NCI-H146 treated with DMSO at 0.1 percent for 48 hours (cell line): Measurements from ENCODE around the gene ERCC5.

Experiments
- DNase-seq: peaks from one replicate; lab custom pipeline; 2025; ENCODE audit not compliant: unreplicated experiment; lab: John Stamatoyannopoulos, UW

Gene ERCC5

GRCh38 chr13:102845630-102846260 lies at the start of gene ERCC5:
Gene ERCC5, plus strand, starts transcription at chr13:102846032. Its CDS starts 235 bp downstream, at chr13:102846267.
- DNase-seq: peak; percentile 84

GRCh38 chr13:102798581-102799425 lies 47.0 kb upstream of the ERCC5 start, which contains the start of the genes BIVM and POGLUT2:
Gene BIVM, plus strand, starts transcription at chr13:102799119. Its CDS starts 8,149 bp downstream, at chr13:102807268.
Gene POGLUT2, minus strand, starts transcription at chr13:102798976. Its CDS starts 306 bp downstream, at chr13:102798670.
- DNase-seq: peak; percentile 90

GRCh38 chr13:102799426-102800144 lies 46.2 kb upstream of the ERCC5 start:
- peak; percentile 32 for DNase-seq

GRCh38 chr13:102800145-102801041 lies 45.4 kb upstream of the ERCC5 start:
- peak; percentile 48 for DNase-seq

GRCh38 chr13:102805680-102806079 lies 40.2 kb upstream of the ERCC5 start:
- no peak for DNase-seq

GRCh38 chr13:102807699-102808098 lies 38.1 kb upstream of the ERCC5 start:
- no peak for DNase-seq

GRCh38 chr13:102812611-102813287 lies 33.1 kb upstream of the ERCC5 start:
- no peak for DNase-seq

- no peak for DNase-seq
These were observed 31.7 kb upstream of the ERCC5 start for GRCh38 chr13:102814025-102814607.

GRCh38 chr13:102814793-102815192 lies 31.0 kb upstream of the ERCC5 start:
- no peak for DNase-seq

- DNase-seq: no peak
These were observed 30.0 kb upstream of the ERCC5 start for GRCh38 chr13:102815788-102816187.

GRCh38 chr13:102816708-102817107 lies 29.1 kb upstream of the ERCC5 start:
- DNase-seq: no peak

GRCh38 chr13:102817241-102817640 lies 28.6 kb upstream of the ERCC5 start:
- DNase-seq: no peak

- no peak for DNase-seq
These were observed 27.9 kb upstream of the ERCC5 start for GRCh38 chr13:102817907-102818306.

GRCh38 chr13:102825400-102825799 lies 20.4 kb upstream of the ERCC5 start:
- DNase-seq: no peak

- no peak for DNase-seq
These were observed 19.7 kb upstream of the ERCC5 start for GRCh38 chr13:102825921-102826706.

GRCh38 chr13:102830646-102831045 lies 15.2 kb upstream of the ERCC5 start:
- DNase-seq: no peak

GRCh38 chr13:102836471-102836870 lies 9.4 kb upstream of the ERCC5 start:
- DNase-seq: no peak

GRCh38 chr13:102838273-102838672 lies 7.6 kb upstream of the ERCC5 start:
- no peak for DNase-seq

GRCh38 chr13:102838982-102839381 lies 6.8 kb upstream of the ERCC5 start:
- no peak for DNase-seq
